HepG2 (cell line): Measurements from ENCODE around the gene NKPD1. TPM values are rescaled to one million over a fixed set of nuclear protein-coding genes. Genes with fewer than 3 reads are reported as not detected.

Experiments
- ATAC-seq: fragments of 200-7000 bp; cut with Tn5 transposase; 3 replicates; pipeline ENCODE4 v1.9.1; 2020; ENCODE audit warnings: mild to moderate bottlenecking, moderate library complexity
- BruUV-seq: library from RNA; stranded (reverse); fragments of 400-500 nt; replicated peaks from 2 replicates; lab custom pipeline; 2021; lab: Mats Ljungman, UMichigan
- CTCF ChIA-PET: fragments of 300-600 bp; formaldehyde crosslinking; extraction: SDS; loops from one replicate; lab custom pipeline; 2021; ENCODE audit warnings: low total read pairs, inconsistent platforms, low intra/inter-chr PET ratio; lab: Yijun Ruan, JAX
- POLR2A ChIA-PET: fragments of 350-600 bp; sonication (Branson Sonifier 250); formaldehyde crosslinking; loops from one replicate; lab custom pipeline; 2020; ENCODE audit warnings: antibody characterized with exemption, inconsistent platforms; lab: Yijun Ruan, JAX
- DNase-seq: peaks from one replicate; pipeline ENCODE4 v3.0.0-alpha.2; 2015; ENCODE audit warnings: low spot score
- FAIRE-seq: peaks from 3 replicates; lab custom pipeline; 2011; peaks lifted over from hg19 to GRCh38; lab: Jason Lieb, UNC
- H2AFZ ChIP-seq: one replicate; pipeline ENCODE4 v1.6.1; 2011; ENCODE audit warnings: low read length, inconsistent platforms
- H3K27ac ChIP-seq: fragments of 300-600 bp; 3 replicates; pipeline ENCODE4 v1.8.0; 2011; ENCODE audit warnings: mixed run types, mild to moderate bottlenecking, mixed read lengths, low read length, inconsistent platforms; ENCODE audit not compliant: insufficient read depth; ENCODE audit errors: extremely low read length
- H3K27me3 ChIP-seq, 2 experiments: fragments of 200-600 bp in 1 of 2; 2 replicates in 1 of 2; 3 replicates in 1 of 2; pipeline versions ENCODE4 v1.6.0 to v1.8.0; 2011; ENCODE audit warnings: low read length in 2 of 2, mild to moderate bottlenecking in 2 of 2, moderate library complexity in 2 of 2, inconsistent platforms in 1 of 2; ENCODE audit not compliant: insufficient read depth in 2 of 2, control insufficient read depth in 1 of 2
- H3K36me3 ChIP-seq, 2 experiments: fragments of 200-600 bp in 1 of 2; replicated peaks in 1 of 2; 2 replicates in 1 of 2; 3 replicates in 1 of 2; pipeline versions ENCODE4 v1.5.1 to v1.8.0; 2011; ENCODE audit warnings: low read length in 2 of 2, inconsistent platforms in 1 of 2; ENCODE audit not compliant: insufficient read depth in 2 of 2, control insufficient read depth in 1 of 2
- H3K4me1 ChIP-seq: 2 replicates; pipeline ENCODE4 v1.5.1; 2012; ENCODE audit warnings: low read length, inconsistent platforms; ENCODE audit not compliant: insufficient read depth
- H3K4me2 ChIP-seq: 2 replicates; pipeline ENCODE4 v1.6.0; 2011; ENCODE audit warnings: low read depth, low read length, inconsistent platforms
- H3K4me3 ChIP-seq, 3 experiments: fragments of 200-600 bp in 1 of 3; sonication (generic), shearing (Covaris generic) in 1 of 3; replicated peaks in 1 of 3; 2 replicates each; pipeline ENCODE4 v1.5.1; 2011 to 2016; ENCODE audit warnings: low read length in 3 of 3, inconsistent platforms in 2 of 3, low read depth in 2 of 3, mild to moderate bottlenecking in 2 of 3, control low read depth in 1 of 3, mixed read lengths in 1 of 3; ENCODE audit not compliant: insufficient read depth in 1 of 3
- H3K79me2 ChIP-seq: one replicate; pipeline ENCODE4 v1.6.1; 2011; ENCODE audit warnings: low read length, inconsistent platforms; ENCODE audit not compliant: insufficient read depth
- H3K9ac ChIP-seq: 2 replicates; pipeline ENCODE4 v1.6.0; 2011; ENCODE audit warnings: mild to moderate bottlenecking, low read depth, low read length, inconsistent platforms; ENCODE audit not compliant: insufficient read depth
- H3K9me3 ChIP-seq: 2 replicates; pipeline ENCODE4 v1.5.1; 2012; ENCODE audit warnings: mild to moderate bottlenecking, low read length
- H4K20me1 ChIP-seq: 2 replicates; pipeline ENCODE4 v1.6.0; 2011; ENCODE audit warnings: inconsistent platforms, mild to moderate bottlenecking, low read length, moderate library complexity; ENCODE audit not compliant: insufficient read depth
- HNRNPK ChIP-seq: fragments of 200-400 bp; formaldehyde crosslinking; IDR thresholded peaks from 2 replicates; pipeline ENCODE4 v1.6.1; 2018; ENCODE audit warnings: low read length, low read depth, moderate library complexity, mild to moderate bottlenecking; ENCODE audit not compliant: poor library complexity, severe bottlenecking
- KAT7 ChIP-seq: IDR thresholded peaks from 2 replicates; pipeline ENCODE4 v1.6.1; 2018; ENCODE audit warnings: borderline replicate concordance, missing compliant biosample characterization
- PCBP1 ChIP-seq: fragments of 200-400 bp; formaldehyde crosslinking; IDR thresholded peaks from 2 replicates; pipeline ENCODE4 v1.6.1; 2017; ENCODE audit warnings: mild to moderate bottlenecking, low read depth, low read length, borderline replicate concordance
- PRMT3 ChIP-seq: sonication (generic); formaldehyde crosslinking; IDR thresholded peaks from 2 replicates; pipeline ENCODE4 v1.8.1; 2022; ENCODE audit warnings: low read depth, mild to moderate bottlenecking, moderate library complexity, missing genetic modification reagents, borderline replicate concordance
- ZC3H4 ChIP-seq: sonication (generic); formaldehyde crosslinking; IDR thresholded peaks from 2 replicates; pipeline ENCODE4 v1.4.0; 2020; ENCODE audit warnings: missing genetic modification reagents, borderline replicate concordance
- ZSCAN22 ChIP-seq: sonication (generic); formaldehyde crosslinking; IDR thresholded peaks from 2 replicates; pipeline ENCODE4 v1.4.0; 2020; ENCODE audit warnings: mild to moderate bottlenecking, missing genetic modification reagents
- WGBS: methylation state at CpG from one replicate; pipeline ENCODE4 v1.1.6; 2017; ENCODE audit warnings: low lambda C conversion rate; 5-methylcytosine and 5-hydroxymethylcytosine counted together
- in situ Hi-C: cut with HindIII; loops from 2 replicates; pipeline ENCODE4 v1.10.0; 2017; ENCODE audit warnings: low pct_unique_long_range_greater_than_20kb; ENCODE audit not compliant: extremely low pct_ligation_motif_present
- intact Hi-C: fragments of 100-400 bp; cut with micrococcal nuclease; formaldehyde crosslinking; loops from one replicate; pipeline ENCODE4 v1.10.0; 2022; ENCODE audit not compliant: unreplicated experiment
- polyA plus RNA-seq, 8 experiments: library from polyadenylated mRNA; depleted of rRNA in 3 of 8; stranded (reverse) in 7 of 8; unstranded in 1 of 8; fragments of >200 nt; fragmentation: Illumina TruSeq in 4 of 8; extraction: Trizol in 4 of 8; gene quantifications; 2 replicates each; pipeline versions ENCODE4 v1.2.1 to v1.2.3, GENCODE V29; 2011 to 2016; ENCODE audit warnings: low read depth in 4 of 8, missing spikeins in 1 of 8, mixed read lengths in 1 of 8; ENCODE audit not compliant: insufficient read depth in 1 of 8
- total RNA-seq, 5 experiments: library from RNA; depleted of rRNA; stranded (reverse); fragments of >200 nt; fragmentation: Illumina TruSeq; extraction: Trizol; gene quantifications; 2 replicates each; pipeline ENCODE4 v1.2.3, GENCODE V29; 2016; ENCODE audit warnings: low read depth in 1 of 5
- TF ChIP-seq, protein P1 (sequence below): sonication (generic); formaldehyde crosslinking; IDR thresholded peaks from 2 replicates; pipeline ENCODE4 v1.4.0; 2020; ENCODE audit warnings: missing genetic modification reagents, mild to moderate bottlenecking, borderline replicate concordance

Gene NKPD1
- total and polyA plus RNA-seq, 2 of the 13 experiments (the other 11 are each of a cell fraction or from before 2014, with no cell fraction given), result 0.03 TPM; not detected in 1

DNA sequence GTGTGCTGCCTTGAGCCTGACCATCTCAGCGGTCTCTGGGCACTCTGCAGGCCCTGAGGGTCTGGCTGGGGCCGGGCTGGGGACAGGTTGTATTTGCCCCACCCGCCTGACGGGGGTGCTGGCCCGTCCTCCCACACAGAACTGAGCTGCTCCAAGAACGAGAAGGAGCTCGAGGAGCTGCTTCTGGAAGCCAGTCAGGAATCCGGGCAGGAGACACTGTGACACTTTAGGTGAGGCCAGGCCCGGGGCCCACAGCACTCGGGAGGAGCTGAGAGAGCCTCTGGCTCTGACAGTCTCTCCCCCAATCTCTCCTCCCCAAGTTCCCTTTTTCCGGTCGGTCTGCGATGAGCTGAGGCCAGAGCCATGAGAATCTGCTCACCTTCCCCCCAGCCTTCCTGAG, 14.5 kb downstream of the NKPD1 start:
- POLR2A ChIA-PET, result no interaction called here

DNA sequence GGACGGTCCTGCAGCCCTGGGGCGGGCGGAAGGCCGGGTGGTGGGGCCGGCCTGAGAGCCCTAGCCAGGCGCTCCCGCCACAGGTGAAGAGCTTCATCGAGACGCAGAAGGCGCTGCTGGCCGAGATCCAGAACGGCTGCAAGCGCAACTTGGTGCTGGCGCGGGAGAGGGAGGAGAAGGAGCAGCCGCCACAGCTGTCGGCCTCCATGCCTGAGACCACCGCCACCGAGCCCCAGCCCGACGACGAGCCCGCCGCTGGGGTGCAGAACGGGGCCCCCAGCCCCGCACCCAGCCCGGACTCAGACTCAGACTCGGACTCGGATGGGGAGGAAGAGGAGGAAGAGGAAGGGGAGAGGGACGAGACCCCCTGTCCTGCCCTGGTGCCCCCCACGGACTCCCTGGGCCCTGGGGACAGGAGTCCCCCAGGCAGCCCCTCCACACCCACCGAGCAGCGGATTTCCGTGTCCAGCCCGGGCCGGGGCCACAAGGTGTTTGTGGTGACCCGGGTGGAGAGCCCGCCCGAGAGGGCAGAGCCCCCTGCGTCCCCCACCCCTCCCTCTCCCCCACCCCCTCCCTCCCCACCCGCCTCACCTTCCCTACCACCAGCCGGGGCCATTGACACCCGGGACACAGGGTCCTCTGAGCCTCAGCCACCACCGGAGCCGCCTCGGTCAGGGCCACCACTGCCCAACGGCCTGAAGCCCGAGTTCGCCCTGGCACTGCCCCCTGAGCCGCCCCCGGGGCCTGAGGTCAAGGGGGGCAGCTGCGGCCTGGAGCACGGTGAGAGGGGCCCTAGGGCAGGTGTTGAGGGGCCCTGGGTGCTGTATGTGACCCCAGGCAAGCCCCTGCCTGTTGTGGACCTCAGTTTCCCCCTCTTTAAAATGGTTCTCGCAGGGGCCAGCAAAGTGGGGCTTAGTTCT, 15.3 kb downstream of the NKPD1 start:
- H3K79me2 ChIP-seq, result no peaks in the 10 kb centered on the region
- BruUV-seq, result no TSS peak
- no peak overlapping the region for H3K4me3 ChIP-seq
- H3K9ac ChIP-seq, result no peak overlapping the region
- intact Hi-C loops, result no loop called here
- no peak overlapping the region for H3K27ac ChIP-seq
- in situ Hi-C loops, result no loop called here
- CTCF ChIA-PET, result no interaction called here
- FAIRE-seq, result no peak
- 97% methylated on average over 23 of the region's 54 CpGs for whole genome bisulfite sequencing
- H3K4me1 ChIP-seq, result peaks cover 3% of the 10 kb centered on the region
- H2AFZ ChIP-seq, result no peak overlapping the region
- no peak for ATAC-seq
- no peak for DNase-seq
- peaks cover 9 to 10% of the 10 kb centered on the region in 2 experiments; a peak in 3 of 5 replicates for H3K36me3 ChIP-seq
- H4K20me1 ChIP-seq, result no peaks in the 10 kb centered on the region
- TF ChIP-seq PCBP1 (peak; percentile 77; the same call in 1 of the 2 replicates), PRMT3 (CRISPR knock-in tag) (no peak), HNRNPK (peak; percentile 86)
- TF ChIP-seq, protein P1, sequence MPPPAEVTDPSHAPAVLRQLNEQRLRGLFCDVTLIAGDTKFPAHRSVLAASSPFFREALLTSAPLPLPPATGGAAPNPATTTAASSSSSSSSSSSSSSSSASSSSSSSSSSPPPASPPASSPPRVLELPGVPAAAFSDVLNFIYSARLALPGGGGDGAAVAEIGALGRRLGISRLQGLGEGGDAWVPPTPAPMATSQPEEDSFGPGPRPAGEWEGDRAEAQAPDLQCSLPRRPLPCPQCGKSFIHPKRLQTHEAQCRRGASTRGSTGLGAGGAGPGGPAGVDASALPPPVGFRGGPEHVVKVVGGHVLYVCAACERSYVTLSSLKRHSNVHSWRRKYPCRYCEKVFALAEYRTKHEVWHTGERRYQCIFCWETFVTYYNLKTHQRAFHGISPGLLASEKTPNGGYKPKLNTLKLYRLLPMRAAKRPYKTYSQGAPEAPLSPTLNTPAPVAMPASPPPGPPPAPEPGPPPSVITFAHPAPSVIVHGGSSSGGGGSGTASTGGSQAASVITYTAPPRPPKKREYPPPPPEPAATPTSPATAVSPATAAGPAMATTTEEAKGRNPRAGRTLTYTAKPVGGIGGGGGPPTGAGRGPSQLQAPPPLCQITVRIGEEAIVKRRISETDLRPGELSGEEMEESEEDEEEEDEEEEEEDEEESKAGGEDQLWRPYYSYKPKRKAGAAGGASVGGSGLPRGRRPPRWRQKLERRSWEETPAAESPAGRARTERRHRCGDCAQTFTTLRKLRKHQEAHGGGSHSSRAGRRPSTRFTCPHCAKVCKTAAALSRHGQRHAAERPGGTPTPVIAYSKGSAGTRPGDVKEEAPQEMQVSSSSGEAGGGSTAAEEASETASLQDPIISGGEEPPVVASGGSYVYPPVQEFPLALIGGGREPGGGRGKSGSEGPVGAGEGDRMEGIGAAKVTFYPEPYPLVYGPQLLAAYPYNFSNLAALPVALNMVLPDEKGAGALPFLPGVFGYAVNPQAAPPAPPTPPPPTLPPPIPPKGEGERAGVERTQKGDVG (CRISPR knock-in tag), result no peak
- POLR2A ChIA-PET, result no interaction called here
- H3K9me3 ChIP-seq, result no peaks in the 10 kb centered on the region
- no peak overlapping the region for H3K4me2 ChIP-seq
- H3K27me3 ChIP-seq, result no peaks in the 10 kb centered on the region

More for the DNA sequence above, 14.5 kb downstream of the NKPD1 start:
- Histone ChIP-seq H3K27me3 (no peaks in the 10 kb centered on the region), H3K4me2 (no peak overlapping the region), H4K20me1 (no peaks in the 10 kb centered on the region), H3K9me3 (no peaks in the 10 kb centered on the region), H3K27ac (no peak overlapping the region), H3K9ac (no peak overlapping the region), H2AFZ (no peak overlapping the region), H3K4me3 (no peak overlapping the region), H3K36me3 (peaks cover 6 to 7% of the 10 kb centered on the region in 2 experiments; a peak in 3 of 5 replicates), H3K4me1 (peaks cover 10% of the 10 kb centered on the region), H3K79me2 (no peaks in the 10 kb centered on the region)
- DNase-seq (no peak), ATAC-seq (no peak), FAIRE-seq (no peak)
- CTCF ChIA-PET, result no interaction called here
- in situ Hi-C loops (no loop called here), intact Hi-C loops (no loop called here)
- TF ChIP-seq PCBP1 (no peak), ZC3H4 (CRISPR knock-in tag) (no peak), ZSCAN22 (CRISPR knock-in tag) (no peak), KAT7 (CRISPR knock-in tag) (no peak)
- BruUV-seq, result no TSS peak
- WGBS, result 100% methylated on average over 6 of the region's 13 CpGs
